ENCODE measurements around the gene PCSK6. TPM values are rescaled to one million over a fixed set of nuclear protein-coding genes. Genes with fewer than 3 reads are reported as not detected.

Gene PCSK6
- total RNA-seq, 1 donor from 2014 or later: 1.3 TPM

GRCh38 chr15:101411581-101411980, 77.9 kb downstream of the PCSK6 start:
- peaks cover 4% of the 10 kb centered on the region for H3K27me3 ChIP-seq (ENCODE audit: insufficient read depth, low read length)
- no peaks in the 10 kb centered on the region for H3K4me1 Mint-ChIP-seq (ENCODE audit: low read depth, unreplicated experiment)
- no peaks in the 10 kb centered on the region for H3K4me1 ChIP-seq (ENCODE audit: insufficient read depth, low read length)
- H2AFZ ChIP-seq (ENCODE audit: low read depth, low read length): no peak overlapping the region
- no peak overlapping the region for H3K27ac ChIP-seq (ENCODE audit: low read depth, low read length)
- no peaks in the 10 kb centered on the region for H3K79me2 ChIP-seq (ENCODE audit: insufficient read depth, low read length)
- no peak overlapping the region for H3K4me3 Mint-ChIP-seq (ENCODE audit: unreplicated experiment)
- no peak overlapping the region for H3K9ac ChIP-seq (ENCODE audit: low read length)
- H3K4me2 ChIP-seq (ENCODE audit: low read length): no peak overlapping the region
- no peak overlapping the region for H3K4me3 ChIP-seq (ENCODE audit: insufficient read depth, low read depth, low read length)
- no peaks in the 10 kb centered on the region for H3K36me3 ChIP-seq (ENCODE audit: insufficient read depth, low read length)
- peaks cover 16% of the 10 kb centered on the region for H3K27me3 Mint-ChIP-seq (ENCODE audit: low read depth, unreplicated experiment)
- no peak for FAIRE-seq
- TF ChIP-seq EZH2 (IDR thresholded peaks at IDR 0.05; ENCODE audit: insufficient read depth, low read length): no peak
- no peak for TF ChIP-seq CTCF (IDR thresholded peaks at IDR 0.05; ENCODE audit: insufficient read depth, low read depth, low read length)
- H4K20me1 ChIP-seq (ENCODE audit: insufficient read depth, low read length): no peaks in the 10 kb centered on the region
- H3K36me3 Mint-ChIP-seq (ENCODE audit: low read depth, unreplicated experiment): no peaks in the 10 kb centered on the region
- DNase-seq (ENCODE audit: low read depth): no peak
- no peaks in the 10 kb centered on the region for H3K9me3 Mint-ChIP-seq (ENCODE audit: unreplicated experiment)
- H3K9me3 ChIP-seq (ENCODE audit: insufficient read depth, low read depth, low read length): no peaks in the 10 kb centered on the region
- no peak overlapping the region for H3K27ac Mint-ChIP-seq (ENCODE audit: unreplicated experiment)

GRCh38 chr15:101411085-101411484, 78.4 kb downstream of the PCSK6 start:
- H3K4me2 ChIP-seq (ENCODE audit: low read length): no peak overlapping the region
- no peaks in the 10 kb centered on the region for H3K79me2 ChIP-seq (ENCODE audit: insufficient read depth, low read length)
- H2AFZ ChIP-seq (ENCODE audit: low read depth, low read length): no peak overlapping the region
- H3K27ac ChIP-seq (ENCODE audit: low read depth, low read length): no peak overlapping the region
- H3K27me3 ChIP-seq (ENCODE audit: insufficient read depth, low read length): peaks cover 4% of the 10 kb centered on the region
- no peaks in the 10 kb centered on the region for H3K4me1 ChIP-seq (ENCODE audit: insufficient read depth, low read length)
- no peaks in the 10 kb centered on the region for H3K36me3 Mint-ChIP-seq (ENCODE audit: low read depth, unreplicated experiment)
- H3K9me3 ChIP-seq (ENCODE audit: insufficient read depth, low read depth, low read length): no peaks in the 10 kb centered on the region
- H3K4me1 Mint-ChIP-seq (ENCODE audit: low read depth, unreplicated experiment): no peaks in the 10 kb centered on the region
- TF ChIP-seq EZH2 (IDR thresholded peaks at IDR 0.05; ENCODE audit: insufficient read depth, low read length) (no peak), CTCF (IDR thresholded peaks at IDR 0.05; ENCODE audit: insufficient read depth, low read depth, low read length) (no peak)
- no peaks in the 10 kb centered on the region for H4K20me1 ChIP-seq (ENCODE audit: insufficient read depth, low read length)
- FAIRE-seq (no peak), DNase-seq (ENCODE audit: low read depth) (no peak)
- peaks cover 16% of the 10 kb centered on the region for H3K27me3 Mint-ChIP-seq (ENCODE audit: low read depth, unreplicated experiment)
- no peak overlapping the region for H3K27ac Mint-ChIP-seq (ENCODE audit: unreplicated experiment)
- no peak overlapping the region for H3K9ac ChIP-seq (ENCODE audit: low read length)
- H3K4me3 Mint-ChIP-seq (ENCODE audit: unreplicated experiment): no peak overlapping the region
- no peaks in the 10 kb centered on the region for H3K36me3 ChIP-seq (ENCODE audit: insufficient read depth, low read length)
- H3K4me3 ChIP-seq (ENCODE audit: insufficient read depth, low read depth, low read length): no peak overlapping the region
- no peaks in the 10 kb centered on the region for H3K9me3 Mint-ChIP-seq (ENCODE audit: unreplicated experiment)

DNA sequence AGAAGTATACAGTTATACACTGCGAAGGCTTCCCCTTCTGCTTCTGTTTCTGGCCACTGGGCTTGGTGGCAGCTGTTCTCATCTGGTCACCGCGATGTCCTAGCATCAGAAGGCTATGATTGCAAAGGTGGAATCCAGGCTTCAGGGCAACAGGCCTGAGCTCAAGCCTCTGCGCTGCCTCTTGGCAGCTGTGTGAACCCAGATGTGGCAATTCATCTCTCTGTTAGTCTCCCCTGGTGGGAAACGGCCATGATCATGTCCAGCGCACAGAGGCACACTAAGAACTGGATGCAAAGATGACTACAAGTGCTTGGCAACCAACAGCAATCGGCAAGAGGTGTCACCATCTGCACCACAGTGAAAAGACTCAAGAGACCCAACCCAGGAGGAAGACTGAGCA, 78.9 kb downstream of the PCSK6 start:
- Histone ChIP-seq H4K20me1 (ENCODE audit: insufficient read depth, low read length) (no peaks in the 10 kb centered on the region), H3K9ac (ENCODE audit: low read length) (no peak overlapping the region), H3K4me1 (ENCODE audit: insufficient read depth, low read length) (no peaks in the 10 kb centered on the region), H3K36me3 (ENCODE audit: insufficient read depth, low read length) (no peaks in the 10 kb centered on the region), H3K79me2 (ENCODE audit: insufficient read depth, low read length) (no peaks in the 10 kb centered on the region), H3K4me3 (ENCODE audit: insufficient read depth, low read depth, low read length) (no peak overlapping the region), H3K9me3 (ENCODE audit: insufficient read depth, low read depth, low read length) (no peaks in the 10 kb centered on the region), H3K4me2 (ENCODE audit: low read length) (no peak overlapping the region), H3K27me3 (ENCODE audit: insufficient read depth, low read length) (peaks cover 4% of the 10 kb centered on the region), H3K27ac (ENCODE audit: low read depth, low read length) (no peak overlapping the region), H2AFZ (ENCODE audit: low read depth, low read length) (no peak overlapping the region)
- Mint-ChIP-seq H3K36me3 (ENCODE audit: low read depth, unreplicated experiment) (no peaks in the 10 kb centered on the region), H3K4me1 (ENCODE audit: low read depth, unreplicated experiment) (no peaks in the 10 kb centered on the region), H3K9me3 (ENCODE audit: unreplicated experiment) (no peaks in the 10 kb centered on the region), H3K27ac (ENCODE audit: unreplicated experiment) (no peak overlapping the region), H3K27me3 (ENCODE audit: low read depth, unreplicated experiment) (peaks cover 16% of the 10 kb centered on the region), H3K4me3 (ENCODE audit: unreplicated experiment) (no peak overlapping the region)
- no peak for TF ChIP-seq EZH2 (IDR thresholded peaks at IDR 0.05; ENCODE audit: insufficient read depth, low read length)
- no peak for TF ChIP-seq CTCF (IDR thresholded peaks at IDR 0.05; ENCODE audit: insufficient read depth, low read depth, low read length)
- no peak for FAIRE-seq
- DNase-seq (ENCODE audit: low read depth): no peak
